IPS-20b (cell line): Measurements from ENCODE around the gene RAB7B.
A peak's percentile ranks its signal among the peaks of the same experiment; 100 is the strongest.

Source experiments
- H3K27ac ChIP-seq: one replicate; pipeline ENCODE4 v1.5.1; 2013; ENCODE audit warnings: low read length
- H3K27me3 ChIP-seq: 2 replicates; pipeline ENCODE4 v1.6.1; 2013; ENCODE audit warnings: mild to moderate bottlenecking, low read length, inconsistent platforms; ENCODE audit not compliant: insufficient read depth
- H3K36me3 ChIP-seq: 2 replicates; pipeline ENCODE4 v1.6.1; 2013; ENCODE audit warnings: low read depth, mild to moderate bottlenecking, inconsistent platforms, low read length, moderate library complexity; ENCODE audit not compliant: insufficient read depth
- H3K4me1 ChIP-seq: 2 replicates; pipeline ENCODE4 v1.6.1; 2013; ENCODE audit warnings: mild to moderate bottlenecking, control low read depth, inconsistent platforms, low read length, moderate library complexity; ENCODE audit not compliant: insufficient read depth
- H3K4me3 ChIP-seq: 2 replicates; pipeline ENCODE4 v1.5.1; 2013; ENCODE audit warnings: mild to moderate bottlenecking, low read length, inconsistent platforms
- H3K9ac ChIP-seq: 2 replicates; pipeline ENCODE4 v1.6.1; 2013; ENCODE audit warnings: low read depth, mild to moderate bottlenecking, inconsistent platforms, low read length, moderate library complexity
- H3K9me3 ChIP-seq: 2 replicates; pipeline ENCODE4 v1.6.1; 2013; ENCODE audit warnings: mild to moderate bottlenecking, low read depth, low read length, inconsistent platforms; ENCODE audit not compliant: insufficient read depth

Gene RAB7B

DNA sequence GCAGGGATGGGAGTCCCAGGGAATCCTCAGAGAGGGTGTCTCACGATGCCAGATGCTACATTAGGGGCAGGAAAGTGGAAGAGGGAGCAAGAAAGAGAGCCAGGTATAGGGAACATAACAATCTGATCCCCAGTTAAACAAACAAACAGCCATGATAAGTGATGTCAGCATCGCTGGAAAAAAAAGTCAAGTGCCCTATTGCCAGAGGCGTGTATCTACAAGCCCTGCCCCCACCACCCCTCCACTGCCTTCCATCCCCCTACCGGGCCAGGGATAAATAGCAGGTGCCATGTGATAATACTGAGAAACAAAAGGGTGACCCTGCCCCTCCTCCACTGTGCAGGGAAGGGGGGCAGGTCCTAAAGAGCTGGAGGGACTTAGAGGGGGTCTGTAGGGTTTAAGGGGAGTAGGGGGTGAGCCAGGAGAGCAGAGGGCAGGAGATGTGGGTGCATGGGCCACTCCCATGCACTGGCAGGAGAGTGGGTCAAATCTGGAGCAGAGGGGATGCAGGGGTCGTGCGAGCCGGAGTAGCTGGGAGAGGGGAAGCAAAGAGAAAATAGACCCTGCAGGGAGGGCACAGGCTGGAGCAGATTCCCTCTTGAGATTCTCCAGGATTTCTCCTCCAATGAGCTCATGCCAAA lies 63.4 kb downstream of the RAB7B start:
- no peak overlapping the region for H3K27ac ChIP-seq
- peak overlapping the region; percentile 36; the same call in 1 of the 2 replicates for H3K9ac ChIP-seq
- H3K36me3 ChIP-seq = no peaks in the 10 kb centered on the region
- H3K9me3 ChIP-seq = no peaks in the 10 kb centered on the region
- peaks cover 15% of the 10 kb centered on the region for H3K4me1 ChIP-seq
- H3K27me3 ChIP-seq = peaks cover 4% of the 10 kb centered on the region; the same call in 1 of the 2 replicates
- H3K4me3 ChIP-seq = no peak overlapping the region

DNA sequence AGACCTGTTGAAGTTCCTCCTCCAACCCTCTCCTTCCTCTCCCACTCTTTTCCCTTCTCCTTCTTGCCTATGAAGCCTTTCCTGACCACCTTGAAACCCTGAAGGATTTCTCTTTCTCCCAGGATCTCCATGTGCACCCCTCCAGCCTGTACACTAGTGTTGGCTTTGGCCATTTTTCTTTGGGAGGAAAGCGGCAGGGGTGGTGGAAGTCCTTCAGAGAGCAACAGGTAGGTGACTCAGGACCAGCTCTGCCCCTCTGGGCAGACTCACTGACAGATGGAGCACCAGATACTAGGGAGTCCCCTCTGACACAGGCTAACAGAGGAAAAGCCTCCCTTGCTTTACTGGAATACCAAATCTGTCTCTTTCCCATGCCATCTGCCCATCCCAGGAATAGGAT lies 64.5 kb downstream of the RAB7B start:
- Histone ChIP-seq H3K36me3 (no peaks in the 10 kb centered on the region), H3K27me3 (peaks cover 4% of the 10 kb centered on the region; the same call in 1 of the 2 replicates), H3K27ac (no peak overlapping the region), H3K4me3 (no peak overlapping the region), H3K4me1 (peaks cover 20% of the 10 kb centered on the region), H3K9me3 (no peaks in the 10 kb centered on the region), H3K9ac (no peak overlapping the region)

DNA sequence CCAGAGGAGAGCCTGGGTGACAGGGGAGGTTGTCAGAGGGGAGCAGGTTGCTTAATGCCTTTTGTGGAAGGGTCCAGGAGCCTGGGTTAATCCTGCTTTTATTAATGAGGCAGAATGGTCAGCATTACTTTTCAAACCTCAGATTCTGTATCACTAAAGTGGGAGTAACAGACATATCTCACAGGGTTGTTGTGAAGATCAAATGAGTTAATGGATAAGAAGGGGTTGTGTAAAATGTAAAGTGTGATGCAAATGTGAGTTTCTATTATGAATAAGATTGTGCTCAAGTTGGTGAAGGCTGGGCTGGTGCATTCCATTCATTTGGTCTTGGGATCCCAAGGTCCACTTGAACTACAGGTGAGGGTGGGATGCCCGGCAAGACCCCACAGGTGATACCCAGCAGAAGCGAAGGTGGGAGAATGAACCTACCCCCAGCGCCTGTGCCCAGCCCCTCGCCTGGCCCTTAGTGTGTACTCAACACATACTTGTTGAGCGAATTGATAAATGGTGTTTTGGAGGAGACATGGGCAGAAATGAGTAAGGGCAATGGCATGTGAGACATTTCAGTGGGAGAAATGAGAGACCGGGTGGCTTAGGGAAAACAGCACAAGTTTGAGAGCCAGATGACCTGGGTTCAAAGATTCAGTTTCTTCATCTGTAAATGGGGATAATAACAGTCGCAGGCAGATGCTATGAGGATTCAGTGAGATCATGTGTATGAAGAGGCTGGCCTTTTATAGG lies 66.2 kb downstream of the RAB7B start:
- H3K9ac ChIP-seq = no peak overlapping the region
- H3K4me3 ChIP-seq = no peak overlapping the region
- no peaks in the 10 kb centered on the region for H3K36me3 ChIP-seq
- no peak overlapping the region for H3K27ac ChIP-seq
- 0 out of 2 replicates have a peak, but pooled peaks cover 4% of the 10 kb centered on the region for H3K27me3 ChIP-seq
- H3K4me1 ChIP-seq = peaks cover 26% of the 10 kb centered on the region
- no peaks in the 10 kb centered on the region for H3K9me3 ChIP-seq

DNA sequence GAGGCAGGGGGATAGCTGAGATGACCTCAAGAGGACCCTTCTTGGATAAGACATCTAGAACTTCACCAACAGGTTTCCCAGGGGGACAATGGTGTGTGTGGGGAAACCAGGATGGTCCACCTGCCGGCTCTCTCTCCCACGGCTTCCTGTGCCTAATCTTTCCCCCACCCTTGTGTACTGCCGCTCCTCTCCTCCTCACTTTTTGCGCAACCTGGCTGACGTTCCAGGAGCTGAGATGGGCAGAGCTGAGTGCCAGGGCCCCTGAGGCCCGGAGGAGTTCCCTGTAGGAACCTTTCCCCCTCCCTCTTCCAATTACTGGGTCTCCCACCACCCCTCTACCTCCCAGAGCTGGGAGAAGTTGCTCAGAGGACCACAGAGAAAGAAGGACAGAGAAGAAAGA lies 66.9 kb downstream of the RAB7B start:
- Histone ChIP-seq H3K4me1 (peaks cover 26% of the 10 kb centered on the region), H3K4me3 (no peak overlapping the region), H3K27me3 (0 out of 2 replicates have a peak, but pooled peaks cover 4% of the 10 kb centered on the region), H3K27ac (no peak overlapping the region), H3K36me3 (no peaks in the 10 kb centered on the region), H3K9me3 (no peaks in the 10 kb centered on the region), H3K9ac (no peak overlapping the region)

DNA sequence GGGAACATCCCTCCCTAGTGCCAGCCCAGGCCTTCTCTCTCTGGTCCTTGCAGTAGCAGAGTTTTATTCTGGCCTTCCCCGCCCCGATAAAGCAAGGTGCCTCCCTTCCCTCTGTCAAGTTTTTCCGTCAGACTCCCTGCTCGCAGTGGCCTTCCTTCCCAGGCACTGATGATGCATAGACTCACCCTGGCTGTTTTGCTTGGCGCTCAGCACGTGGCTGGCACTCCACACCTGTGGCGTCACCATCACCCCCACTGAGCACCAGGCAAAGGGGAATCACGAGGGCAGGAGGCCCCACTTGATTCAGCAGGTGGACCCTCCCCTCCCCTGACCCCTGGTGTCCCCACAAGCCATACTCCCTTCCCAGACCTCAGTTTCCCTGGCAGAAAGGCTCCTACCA lies 67.3 kb downstream of the RAB7B start:
- H3K36me3 ChIP-seq = no peaks in the 10 kb centered on the region
- 0 out of 2 replicates have a peak, but pooled peaks cover 4% of the 10 kb centered on the region for H3K27me3 ChIP-seq
- H3K9ac ChIP-seq = no peak overlapping the region
- H3K27ac ChIP-seq = no peak overlapping the region
- H3K4me1 ChIP-seq = peaks cover 26% of the 10 kb centered on the region
- H3K4me3 ChIP-seq = no peak overlapping the region
- no peaks in the 10 kb centered on the region for H3K9me3 ChIP-seq

DNA sequence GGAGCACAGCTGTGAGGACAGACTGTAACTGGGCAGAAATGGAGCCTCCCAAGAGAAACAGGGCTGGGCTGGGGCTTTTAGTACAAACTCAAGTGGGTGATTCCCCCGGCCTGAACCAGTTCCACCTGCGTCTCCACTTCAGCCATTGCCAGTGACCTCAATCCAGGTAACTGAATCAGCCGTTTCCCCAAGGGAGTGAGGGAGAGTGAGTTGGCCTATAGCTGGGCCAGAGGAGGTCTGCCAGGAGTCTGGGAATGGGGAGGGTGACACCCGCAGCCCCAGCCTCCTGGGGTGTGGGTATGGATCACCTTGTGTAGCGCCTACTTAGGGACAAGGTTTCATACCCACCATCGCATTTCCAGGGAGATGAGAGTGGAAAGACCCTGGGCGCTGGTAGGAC lies 68.4 kb downstream of the RAB7B start:
- Histone ChIP-seq H3K27ac (no peak overlapping the region), H3K4me1 (peaks cover 17% of the 10 kb centered on the region; the same call in 1 of the 2 replicates), H3K4me3 (no peak overlapping the region), H3K27me3 (0 out of 2 replicates have a peak, but pooled peaks cover 4% of the 10 kb centered on the region), H3K9me3 (no peaks in the 10 kb centered on the region), H3K9ac (no peak overlapping the region), H3K36me3 (no peaks in the 10 kb centered on the region)

DNA sequence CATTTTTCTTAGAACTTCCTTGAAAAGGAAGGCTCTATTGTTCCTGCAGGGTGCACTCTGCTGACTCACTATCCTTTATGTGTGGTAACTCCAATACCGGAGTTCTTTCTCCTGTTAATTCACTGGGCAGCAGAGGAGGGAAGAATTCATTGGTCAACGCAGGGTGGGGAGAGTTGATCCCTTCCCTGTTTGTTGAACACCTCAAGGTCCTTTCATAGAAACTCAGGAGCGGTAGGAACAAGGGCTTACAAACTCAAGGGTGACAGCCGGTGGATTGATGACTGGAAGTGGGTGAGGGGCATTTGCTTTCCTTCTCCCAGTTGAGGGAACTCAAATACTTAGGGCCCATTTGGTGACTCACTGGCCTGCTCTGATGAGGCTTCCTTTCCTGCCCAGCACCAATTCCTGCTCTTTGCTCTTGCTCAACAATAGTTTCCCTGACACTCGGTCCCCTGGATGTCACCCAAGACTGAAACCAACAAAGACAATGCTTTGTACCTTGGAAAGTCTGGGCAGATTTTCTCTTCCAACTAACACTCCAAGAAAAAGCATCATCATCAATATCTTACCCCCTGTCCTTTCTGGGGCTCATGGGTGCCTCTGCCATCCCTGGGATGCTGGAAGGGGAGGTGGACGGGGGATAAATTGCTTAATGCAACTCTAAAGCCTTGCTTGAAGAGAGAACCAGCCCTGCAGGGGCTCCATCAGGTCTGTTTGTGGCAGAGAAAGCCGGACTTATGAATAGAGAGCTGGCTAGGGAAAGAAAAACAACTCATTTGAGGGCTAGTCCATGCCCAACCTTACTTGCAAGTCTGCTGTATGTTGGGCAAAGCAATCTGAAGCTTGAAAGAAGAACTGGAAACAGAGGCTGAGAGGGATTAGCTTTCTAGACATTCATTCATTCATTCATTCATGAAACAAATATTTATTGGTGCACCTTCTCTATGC lies 69.2 kb downstream of the RAB7B start:
- H3K9ac ChIP-seq = no peak overlapping the region; the same call in 1 of the 2 replicates
- no peak overlapping the region for H3K27ac ChIP-seq
- peaks cover 11% of the 10 kb centered on the region; the same call in 1 of the 2 replicates for H3K4me1 ChIP-seq
- H3K27me3 ChIP-seq = 0 out of 2 replicates have a peak, but pooled peaks cover 4% of the 10 kb centered on the region
- peak overlapping the region; percentile 11; the same call in 1 of the 2 replicates for H3K4me3 ChIP-seq
- H3K9me3 ChIP-seq = no peaks in the 10 kb centered on the region
- H3K36me3 ChIP-seq = no peaks in the 10 kb centered on the region

DNA sequence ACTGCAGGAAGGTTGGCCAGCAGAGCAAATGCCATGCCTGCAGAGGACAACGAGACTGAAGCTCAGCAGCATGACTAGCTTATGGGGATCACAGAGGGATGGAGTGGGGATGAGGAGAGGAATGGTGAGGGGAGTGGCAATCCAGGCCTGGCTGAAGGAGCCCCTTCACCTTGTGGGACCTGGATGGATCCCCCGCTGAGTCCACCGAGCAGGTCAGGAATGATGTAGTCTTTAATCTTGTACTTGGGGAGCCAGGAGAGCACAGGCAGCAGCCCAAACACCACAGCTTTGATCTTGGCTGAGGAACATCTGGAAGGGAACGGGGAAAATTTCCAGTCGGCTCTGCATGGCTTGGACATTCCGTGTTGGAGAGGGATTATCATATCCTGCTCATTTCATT lies 70.4 kb downstream of the RAB7B start:
- Histone ChIP-seq H3K36me3 (no peaks in the 10 kb centered on the region), H3K9ac (no peak overlapping the region; the same call in 1 of the 2 replicates), H3K9me3 (no peaks in the 10 kb centered on the region), H3K27ac (no peak overlapping the region), H3K27me3 (no peaks in the 10 kb centered on the region), H3K4me1 (peaks cover 11% of the 10 kb centered on the region; the same call in 1 of the 2 replicates), H3K4me3 (no peak overlapping the region)

DNA sequence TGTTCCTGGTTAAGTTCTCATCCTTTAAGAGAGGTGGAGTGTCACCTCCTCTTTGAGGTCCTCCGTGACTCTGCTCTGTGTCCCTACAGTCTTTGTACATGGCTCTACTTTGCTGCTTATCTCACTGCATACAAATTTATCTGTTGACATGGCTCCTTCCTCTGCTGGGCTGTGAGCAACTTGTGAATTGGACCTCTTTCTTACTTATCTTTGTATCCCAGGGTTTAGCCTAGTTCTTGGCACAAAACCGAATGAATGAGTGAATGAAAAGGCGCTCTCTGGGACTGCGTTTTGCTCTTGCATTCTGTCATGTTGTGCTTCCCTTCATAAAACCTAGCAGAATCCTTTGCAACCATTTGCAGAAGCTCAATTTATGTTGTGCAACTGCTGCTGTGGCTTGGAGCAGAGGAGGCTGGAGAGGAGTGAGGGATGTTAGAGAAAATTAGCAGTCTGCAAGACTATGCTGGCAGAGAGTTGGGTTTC lies 72.4 kb downstream of the RAB7B start:
- Histone ChIP-seq H3K4me1 (peaks cover 11% of the 10 kb centered on the region; the same call in 1 of the 2 replicates), H3K36me3 (no peaks in the 10 kb centered on the region), H3K9me3 (no peaks in the 10 kb centered on the region), H3K9ac (no peak overlapping the region), H3K27ac (no peak overlapping the region), H3K4me3 (no peak overlapping the region), H3K27me3 (no peaks in the 10 kb centered on the region)

DNA sequence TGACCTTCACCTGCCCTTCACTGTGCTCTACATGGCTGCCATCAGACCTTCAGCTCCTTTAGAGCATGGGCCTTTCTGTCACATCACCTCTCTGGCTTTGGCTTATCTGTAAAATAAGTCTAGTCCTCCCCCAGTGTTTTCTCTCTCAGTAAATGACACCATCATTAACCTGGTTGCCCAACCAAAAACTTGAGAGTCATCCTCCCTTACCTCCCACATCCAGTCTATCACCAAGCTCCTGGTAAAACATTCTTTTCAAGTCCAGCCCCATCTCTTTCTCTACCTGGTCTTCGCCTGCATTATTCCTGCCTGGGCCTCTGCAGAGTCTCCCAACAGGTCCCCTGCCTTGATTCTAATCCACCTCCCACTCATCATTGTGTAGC lies 73.0 kb downstream of the RAB7B start:
- no peaks in the 10 kb centered on the region for H3K36me3 ChIP-seq
- H3K4me1 ChIP-seq = peaks cover 11% of the 10 kb centered on the region; the same call in 1 of the 2 replicates
- H3K9ac ChIP-seq = no peak overlapping the region
- H3K27me3 ChIP-seq = no peaks in the 10 kb centered on the region
- H3K4me3 ChIP-seq = no peak overlapping the region
- no peaks in the 10 kb centered on the region for H3K9me3 ChIP-seq
- H3K27ac ChIP-seq = no peak overlapping the region

DNA sequence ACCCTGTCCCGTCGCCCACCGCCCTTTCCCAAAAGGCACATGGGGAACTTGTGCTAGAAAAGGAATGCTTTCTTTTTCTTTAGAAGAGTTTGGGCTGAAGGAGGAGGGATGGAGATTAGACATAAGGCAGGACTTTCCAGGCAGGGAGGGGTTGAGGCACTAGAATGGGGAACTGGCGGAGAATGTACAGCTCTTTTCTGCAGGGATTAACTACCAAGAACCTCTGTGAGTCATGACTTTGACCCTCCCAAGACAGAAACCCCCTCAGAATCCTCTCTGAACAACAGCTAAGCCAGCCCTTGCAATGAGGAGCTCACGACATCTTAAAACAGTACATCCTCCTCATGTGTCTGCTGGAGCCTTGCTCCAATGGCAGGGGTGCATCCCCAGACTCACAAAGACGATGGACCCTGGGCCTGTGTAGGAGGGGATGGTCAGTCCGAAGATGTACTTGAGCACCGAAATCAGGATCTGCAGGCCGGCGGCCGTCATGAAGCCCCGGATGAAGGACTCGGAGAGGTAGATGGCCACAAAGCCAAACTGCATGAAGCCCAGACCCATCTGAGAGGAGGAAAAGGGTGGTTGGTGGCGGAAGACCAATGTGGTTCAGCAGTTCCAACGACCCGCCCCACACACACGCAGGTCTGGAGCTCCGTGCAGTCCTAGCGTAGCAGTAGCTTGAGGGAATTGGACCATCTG lies 73.5 kb downstream of the RAB7B start:
- Histone ChIP-seq H3K9ac (no peak overlapping the region), H3K36me3 (no peaks in the 10 kb centered on the region), H3K4me3 (no peak overlapping the region), H3K27me3 (no peaks in the 10 kb centered on the region), H3K4me1 (peaks cover 11% of the 10 kb centered on the region; the same call in 1 of the 2 replicates), H3K9me3 (no peaks in the 10 kb centered on the region), H3K27ac (no peak overlapping the region)
